Panc1 (cell line): ENCODE data around the gene TPRX1.

Experiments used
- POLR2AphosphoS5 ChIP-seq: IDR thresholded peaks from 2 replicates; pipeline ENCODE4 v1.6.1; 2012; ENCODE audit warnings: mild to moderate bottlenecking, low read depth, low read length, moderate library complexity
- TCF7L2 ChIP-seq: IDR thresholded peaks from 2 replicates; pipeline ENCODE4 v1.6.1; 2011; ENCODE audit warnings: mild to moderate bottlenecking, low read depth, low read length, inconsistent platforms
- TF ChIP-seq, protein P1 (sequence below): fragments of 450-650 bp; IDR thresholded peaks from 2 replicates; pipeline ENCODE4 v1.5.1; 2017; ENCODE audit warnings: mild to moderate bottlenecking
- TF ChIP-seq, protein P2 (sequence below), 2 experiments: IDR thresholded peaks; 2 replicates each; pipeline ENCODE4 v1.6.1; 2011 to 2012; ENCODE audit warnings: low read depth in 2 of 2, control low read depth in 1 of 2, low read length in 1 of 2, mild to moderate bottlenecking in 1 of 2, moderate library complexity in 1 of 2; ENCODE audit not compliant: insufficient read depth in 1 of 2

DNA sequence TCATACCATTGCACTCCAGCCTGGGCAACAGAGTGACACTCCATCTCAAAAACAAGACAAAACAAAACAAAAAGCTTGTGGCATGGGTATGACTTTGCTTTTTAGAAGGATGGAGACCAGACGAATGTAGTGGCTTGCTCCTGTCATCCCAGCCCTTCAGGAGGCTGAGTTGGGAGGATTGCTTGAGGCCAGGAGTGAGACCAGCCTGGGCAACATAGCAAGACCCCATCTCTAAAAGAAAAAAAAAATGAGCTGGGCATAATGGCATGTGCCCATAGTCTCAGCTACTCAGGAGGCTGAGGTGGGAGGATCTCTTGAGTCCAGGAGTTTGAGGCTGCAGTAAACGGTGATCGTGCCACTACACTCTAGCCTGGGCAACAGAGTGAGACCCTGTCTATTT, 42.2 kb downstream of the TPRX1 start:
- TF ChIP-seq, protein P1, sequence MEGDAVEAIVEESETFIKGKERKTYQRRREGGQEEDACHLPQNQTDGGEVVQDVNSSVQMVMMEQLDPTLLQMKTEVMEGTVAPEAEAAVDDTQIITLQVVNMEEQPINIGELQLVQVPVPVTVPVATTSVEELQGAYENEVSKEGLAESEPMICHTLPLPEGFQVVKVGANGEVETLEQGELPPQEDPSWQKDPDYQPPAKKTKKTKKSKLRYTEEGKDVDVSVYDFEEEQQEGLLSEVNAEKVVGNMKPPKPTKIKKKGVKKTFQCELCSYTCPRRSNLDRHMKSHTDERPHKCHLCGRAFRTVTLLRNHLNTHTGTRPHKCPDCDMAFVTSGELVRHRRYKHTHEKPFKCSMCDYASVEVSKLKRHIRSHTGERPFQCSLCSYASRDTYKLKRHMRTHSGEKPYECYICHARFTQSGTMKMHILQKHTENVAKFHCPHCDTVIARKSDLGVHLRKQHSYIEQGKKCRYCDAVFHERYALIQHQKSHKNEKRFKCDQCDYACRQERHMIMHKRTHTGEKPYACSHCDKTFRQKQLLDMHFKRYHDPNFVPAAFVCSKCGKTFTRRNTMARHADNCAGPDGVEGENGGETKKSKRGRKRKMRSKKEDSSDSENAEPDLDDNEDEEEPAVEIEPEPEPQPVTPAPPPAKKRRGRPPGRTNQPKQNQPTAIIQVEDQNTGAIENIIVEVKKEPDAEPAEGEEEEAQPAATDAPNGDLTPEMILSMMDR: no peak
- no peak for TF ChIP-seq TCF7L2
- no peak for TF ChIP-seq POLR2AphosphoS5
- TF ChIP-seq, protein P2, sequence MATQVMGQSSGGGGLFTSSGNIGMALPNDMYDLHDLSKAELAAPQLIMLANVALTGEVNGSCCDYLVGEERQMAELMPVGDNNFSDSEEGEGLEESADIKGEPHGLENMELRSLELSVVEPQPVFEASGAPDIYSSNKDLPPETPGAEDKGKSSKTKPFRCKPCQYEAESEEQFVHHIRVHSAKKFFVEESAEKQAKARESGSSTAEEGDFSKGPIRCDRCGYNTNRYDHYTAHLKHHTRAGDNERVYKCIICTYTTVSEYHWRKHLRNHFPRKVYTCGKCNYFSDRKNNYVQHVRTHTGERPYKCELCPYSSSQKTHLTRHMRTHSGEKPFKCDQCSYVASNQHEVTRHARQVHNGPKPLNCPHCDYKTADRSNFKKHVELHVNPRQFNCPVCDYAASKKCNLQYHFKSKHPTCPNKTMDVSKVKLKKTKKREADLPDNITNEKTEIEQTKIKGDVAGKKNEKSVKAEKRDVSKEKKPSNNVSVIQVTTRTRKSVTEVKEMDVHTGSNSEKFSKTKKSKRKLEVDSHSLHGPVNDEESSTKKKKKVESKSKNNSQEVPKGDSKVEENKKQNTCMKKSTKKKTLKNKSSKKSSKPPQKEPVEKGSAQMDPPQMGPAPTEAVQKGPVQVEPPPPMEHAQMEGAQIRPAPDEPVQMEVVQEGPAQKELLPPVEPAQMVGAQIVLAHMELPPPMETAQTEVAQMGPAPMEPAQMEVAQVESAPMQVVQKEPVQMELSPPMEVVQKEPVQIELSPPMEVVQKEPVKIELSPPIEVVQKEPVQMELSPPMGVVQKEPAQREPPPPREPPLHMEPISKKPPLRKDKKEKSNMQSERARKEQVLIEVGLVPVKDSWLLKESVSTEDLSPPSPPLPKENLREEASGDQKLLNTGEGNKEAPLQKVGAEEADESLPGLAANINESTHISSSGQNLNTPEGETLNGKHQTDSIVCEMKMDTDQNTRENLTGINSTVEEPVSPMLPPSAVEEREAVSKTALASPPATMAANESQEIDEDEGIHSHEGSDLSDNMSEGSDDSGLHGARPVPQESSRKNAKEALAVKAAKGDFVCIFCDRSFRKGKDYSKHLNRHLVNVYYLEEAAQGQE (IDR thresholded peaks at IDR 0.05; ENCODE audit: insufficient read depth in 1 of 2, low read depth in 2 of 2, low read length in 1 of 2): no peak
